Small intestine (tissue), 16 donors: ENCODE data around the gene MYH8. TPM values are rescaled to one million over a fixed set of nuclear protein-coding genes. Genes with fewer than 3 reads are reported as not detected.

Source experiments
- DNase-seq, 2 donors: peaks; one replicate each; pipeline versions ENCODE4 v3.0.0 to v3.0.0-alpha.2; 2013
- FAIRE-seq: peaks from 2 replicates; lab custom pipeline; 2012; peaks lifted over from hg19 to GRCh38; lab: Jason Lieb, UNC
- H3K27ac ChIP-seq, 3 donors: one replicate each; pipeline ENCODE4 v1.5.1; 2013; ENCODE audit warnings: low read length in 2 of 3, mild to moderate bottlenecking in 2 of 3, control low read depth in 1 of 3, inconsistent platforms in 1 of 3, low read depth in 1 of 3, moderate library complexity in 1 of 3
- H3K27me3 ChIP-seq, 3 donors: one replicate each; pipeline ENCODE4 v1.6.1; 2013; ENCODE audit warnings: low read length in 3 of 3, inconsistent platforms in 1 of 3; ENCODE audit not compliant: control insufficient read depth in 3 of 3, insufficient read depth in 3 of 3
- H3K36me3 ChIP-seq, 3 donors: one replicate each; pipeline ENCODE4 v1.6.1; 2013; ENCODE audit warnings: low read length in 3 of 3, inconsistent platforms in 1 of 3, low read depth in 1 of 3, mild to moderate bottlenecking in 1 of 3, moderate library complexity in 1 of 3; ENCODE audit not compliant: control insufficient read depth in 3 of 3, insufficient read depth in 2 of 3
- H3K4me1 ChIP-seq, 3 donors: one replicate each; pipeline ENCODE4 v1.6.1; 2013; ENCODE audit warnings: low read length in 2 of 3, inconsistent platforms in 1 of 3, low read depth in 1 of 3, mild to moderate bottlenecking in 1 of 3, moderate library complexity in 1 of 3; ENCODE audit not compliant: control insufficient read depth in 3 of 3, insufficient read depth in 2 of 3
- H3K4me3 ChIP-seq, 3 donors: one replicate each; pipeline ENCODE4 v1.5.1; 2013; ENCODE audit warnings: low read length in 3 of 3, control low read depth in 1 of 3, inconsistent platforms in 1 of 3, low read depth in 1 of 3, mild to moderate bottlenecking in 1 of 3, moderate library complexity in 1 of 3
- H3K9me3 ChIP-seq, 2 donors: one replicate each; pipeline ENCODE4 v1.6.1; 2013; ENCODE audit warnings: low read depth in 1 of 2, low read length in 1 of 2; ENCODE audit not compliant: control insufficient read depth in 2 of 2, insufficient read depth in 1 of 2
- WGBS, 3 donors: extraction: QIAGEN DNeasy Blood & Tissue Kit; methylation state at CpG; one replicate each; pipeline ENCODE4 v1.1.7; 2013; 5-methylcytosine and 5-hydroxymethylcytosine counted together
- long read RNA-seq, 10 donors: transcript quantifications; one replicate each; lab custom pipeline, GENCODE V29; 2026
- polyA plus RNA-seq, 4 donors: library from polyadenylated mRNA; stranded (reverse) in 3 of 4; unstranded in 1 of 4; fragments of 200-250 nt in 3 of 4; fragments of 120-200 nt in 1 of 4; gene quantifications; one replicate each; pipeline versions ENCODE4 v1.2.1 to v1.2.3, GENCODE V29; 2013
- donor health status: healthy with polysubstance abuse.
- donor health status: control.
- donor health status: control.
- donor health status: Bipolar disorder and iron deficiency.
- donor health status: healthy.

Gene MYH8
- polyA plus RNA-seq: 1 to 10 TPM in 1 of 4 donors, not detected in 3; 5.0 TPM
- long read RNA-seq, donor 1: 0 reads
- long read RNA-seq, donor 2: 0 reads
- long read RNA-seq, donor 3: 0 reads
- long read RNA-seq, donor 4: 0 reads
- long read RNA-seq, donor 5, partial matches to known transcripts: 25 of 25 reads
- long read RNA-seq, donor 5, other reads (novel, unspliced or antisense): 0 of 25 reads
- long read RNA-seq, donor 6: 0 reads
- long read RNA-seq, donor 7: 0 reads
- long read RNA-seq, donor 8, partial matches to known transcripts: 96 of 96 reads
- long read RNA-seq, donor 8, other reads (novel, unspliced or antisense): 0 of 96 reads
- long read RNA-seq, donor 9: 0 reads
- long read RNA-seq, donor 10: 0 reads

DNA sequence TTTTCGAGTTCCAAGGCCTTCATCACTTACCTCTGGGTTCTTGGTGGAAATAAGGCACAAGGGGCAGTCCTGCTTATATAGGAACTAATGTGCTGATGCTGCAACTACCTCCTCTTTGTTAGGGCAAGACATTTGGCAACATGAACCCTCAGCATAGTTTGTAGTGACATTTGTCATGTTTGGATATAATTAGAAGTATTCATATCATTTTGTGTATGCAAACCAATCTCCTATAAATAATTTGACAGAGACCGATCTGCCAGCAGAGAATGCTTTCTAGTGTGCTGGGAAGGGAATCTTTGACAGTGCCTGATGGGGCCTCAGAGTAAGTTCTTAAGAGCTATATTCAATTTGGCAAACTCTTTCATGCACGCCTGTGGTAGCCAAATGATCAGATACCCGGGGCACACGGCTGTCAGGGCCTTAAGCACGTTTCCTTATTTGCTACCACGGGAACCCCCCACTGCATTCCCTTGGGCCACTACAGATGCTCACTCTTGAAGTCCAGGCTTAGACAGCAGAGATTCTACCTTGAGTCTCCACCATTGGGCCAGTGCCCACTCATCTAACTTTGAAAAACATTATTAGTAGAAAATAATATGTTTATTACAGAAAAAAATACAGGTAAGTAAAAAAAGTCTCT lies at the start of gene MYH8:
Gene MYH8, minus strand, starts transcription at position 51 of the 643 bp plus-strand sequence. CDS start 1,723 bp downstream, outside the sequence.
- Histone ChIP-seq H3K4me3 (no peak within 1 kb of the TSS), H3K9me3 (no peaks in the 10 kb centered on the region), H3K4me1 (no peaks in the 10 kb centered on the region), H3K27ac (no peak within 1 kb of the TSS), H3K27me3 (no peaks in the 10 kb centered on the region), H3K36me3 (no peaks in the 10 kb centered on the region)
- whole genome bisulfite sequencing, 3 donors: 77 to 90% (median 79%) methylated on average over 7 of the region's 7 CpGs
- FAIRE-seq: no peak
- DNase-seq: no peak

DNA sequence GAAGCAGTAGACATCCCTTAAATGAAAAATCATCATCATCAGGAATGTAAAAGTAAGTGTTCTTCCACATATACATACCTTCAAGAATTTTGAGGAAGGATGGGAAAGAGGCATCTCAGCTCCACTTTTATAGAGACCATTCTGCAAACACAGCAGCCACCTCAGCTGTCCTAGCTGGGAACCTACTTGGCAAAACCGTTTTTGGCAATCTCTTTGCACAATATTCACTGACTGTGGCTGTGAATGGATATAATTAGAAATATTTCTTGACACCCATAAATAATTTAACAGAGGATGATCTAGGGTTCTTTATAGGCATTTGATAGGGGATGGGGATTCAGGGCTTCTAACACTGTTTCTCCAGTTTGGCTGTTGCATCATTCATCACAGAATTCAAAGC lies 47.7 kb upstream of the MYH8 start, which contains the start of gene MYH4:
Gene MYH4, minus strand, starts transcription at position 101 of the 400 bp plus-strand sequence. CDS start 2,814 bp downstream, outside the sequence.
- no peak within 1 kb of the TSS for H3K27ac ChIP-seq
- FAIRE-seq (no peak), DNase-seq (no peak)
- no peaks in the 10 kb centered on the region for H3K9me3 ChIP-seq
- H3K36me3 ChIP-seq: no peaks in the 10 kb centered on the region
- no peaks in the 10 kb centered on the region for H3K27me3 ChIP-seq
- H3K4me3 ChIP-seq: no peak within 1 kb of the TSS
- 65 to 75% (median 67%) methylated on average over 1 of the region's 1 CpG for WGBS, 3 donors
- H3K4me1 ChIP-seq: no peaks in the 10 kb centered on the region

DNA sequence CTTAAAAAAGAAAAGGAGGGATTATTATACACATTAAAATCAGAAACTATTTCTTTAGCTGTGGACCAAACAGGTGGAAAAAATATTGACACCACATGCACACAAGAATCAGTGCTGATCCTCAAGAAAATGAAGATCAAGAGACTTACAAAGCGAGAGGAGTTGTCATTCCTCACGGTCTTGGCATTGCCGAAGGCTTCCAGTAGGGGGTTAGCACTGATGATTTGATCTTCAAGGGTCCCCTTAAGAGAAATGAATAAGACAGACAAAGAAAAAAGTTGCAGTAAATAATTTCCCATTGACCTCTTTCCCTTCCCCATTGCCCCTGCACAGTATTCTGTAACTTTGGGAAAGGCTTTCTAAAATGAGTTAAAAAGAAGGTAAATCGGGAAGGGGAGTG lies 41.7 kb upstream of the MYH8 start:
- H3K27ac ChIP-seq: no peak overlapping the region
- no peaks in the 10 kb centered on the region for H3K9me3 ChIP-seq
- 83 to 91% (median 90%) methylated on average over 4 of the region's 4 CpGs for WGBS, 3 donors
- no peaks in the 10 kb centered on the region for H3K4me1 ChIP-seq
- no peaks in the 10 kb centered on the region for H3K36me3 ChIP-seq
- FAIRE-seq (no peak), DNase-seq (no peak)
- no peaks in the 10 kb centered on the region for H3K27me3 ChIP-seq
- no peak overlapping the region for H3K4me3 ChIP-seq

DNA sequence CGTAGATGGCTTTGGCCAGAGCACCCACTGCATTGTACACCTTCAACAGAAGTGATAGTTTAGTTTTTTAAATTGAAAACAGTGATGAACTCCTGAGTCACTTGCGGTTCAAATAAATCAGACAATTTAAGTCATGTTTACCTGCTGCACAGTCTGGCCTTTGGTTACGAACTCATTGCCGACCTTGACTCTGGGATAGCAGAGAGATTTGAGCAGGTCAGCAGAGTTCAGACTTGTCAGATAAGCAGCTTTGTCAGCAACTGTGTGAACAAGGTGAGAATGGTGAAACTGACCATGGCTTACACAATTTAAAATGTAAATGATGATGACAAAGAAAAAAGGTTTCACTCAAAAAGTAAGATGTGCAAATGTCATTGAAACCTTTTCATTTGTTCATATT lies 38.3 kb upstream of the MYH8 start:
- Histone ChIP-seq H3K27ac (no peak overlapping the region), H3K4me3 (no peak overlapping the region), H3K4me1 (no peaks in the 10 kb centered on the region), H3K27me3 (no peaks in the 10 kb centered on the region), H3K9me3 (no peaks in the 10 kb centered on the region), H3K36me3 (no peaks in the 10 kb centered on the region)
- FAIRE-seq: no peak
- 63 to 77% (median 70%) methylated on average over 4 of the region's 4 CpGs for WGBS, 3 donors
- DNase-seq: peak in 1 of 2 donors; percentile 33

DNA sequence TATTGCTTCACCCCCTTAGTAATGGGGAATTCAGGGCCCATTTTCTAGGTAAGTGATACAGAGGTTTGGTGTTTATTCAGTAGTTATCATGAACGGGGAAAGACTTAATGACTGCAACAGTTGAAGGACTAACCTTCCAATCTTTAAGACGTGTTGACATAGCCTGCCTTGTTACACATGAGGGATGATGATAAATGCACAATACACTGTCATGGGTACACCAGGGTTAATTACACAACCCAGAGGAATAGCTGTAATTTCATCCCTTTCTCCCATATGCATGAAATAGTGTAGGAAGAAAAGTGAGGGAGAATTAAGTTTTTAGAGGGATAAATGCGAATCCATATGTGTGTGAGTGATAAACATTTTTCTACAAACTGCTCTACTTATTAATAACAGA lies 37.0 kb upstream of the MYH8 start:
- no peaks in the 10 kb centered on the region for H3K27me3 ChIP-seq
- peak in 1 of 2 donors; percentile 17 for DNase-seq
- H3K4me1 ChIP-seq: no peaks in the 10 kb centered on the region
- H3K27ac ChIP-seq: no peak overlapping the region
- no peaks in the 10 kb centered on the region for H3K9me3 ChIP-seq
- no peak for FAIRE-seq
- H3K4me3 ChIP-seq: no peak overlapping the region
- H3K36me3 ChIP-seq: no peaks in the 10 kb centered on the region
- WGBS, 3 donors: 41 to 64% (median 47%) methylated on average over 3 of the region's 3 CpGs

DNA sequence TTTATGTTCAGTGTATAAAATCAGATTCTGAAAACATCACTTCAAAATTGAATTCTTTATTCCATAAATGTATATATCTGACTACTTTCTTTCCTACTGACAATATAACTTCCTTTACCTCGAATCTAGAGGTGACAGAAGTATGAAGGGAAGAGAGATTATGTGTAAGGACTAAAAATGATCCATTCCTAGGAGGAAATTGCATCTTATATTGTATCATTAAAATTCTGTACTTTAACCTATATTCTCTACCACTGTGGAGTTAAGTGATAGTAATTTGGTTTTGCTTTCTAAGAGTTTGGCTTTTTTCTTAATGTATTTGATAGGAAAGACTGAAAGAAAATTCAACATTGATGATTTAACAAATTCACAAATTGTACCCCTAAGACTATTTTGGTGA lies 36.2 kb upstream of the MYH8 start:
- Histone ChIP-seq H3K27me3 (no peaks in the 10 kb centered on the region), H3K27ac (no peak overlapping the region), H3K4me1 (no peaks in the 10 kb centered on the region), H3K36me3 (no peaks in the 10 kb centered on the region), H3K4me3 (no peak overlapping the region), H3K9me3 (no peaks in the 10 kb centered on the region)
- 5 to 37% (median 9%) methylated on average over 1 of the region's 1 CpG for WGBS, 3 donors
- DNase-seq (no peak), FAIRE-seq (no peak)

DNA sequence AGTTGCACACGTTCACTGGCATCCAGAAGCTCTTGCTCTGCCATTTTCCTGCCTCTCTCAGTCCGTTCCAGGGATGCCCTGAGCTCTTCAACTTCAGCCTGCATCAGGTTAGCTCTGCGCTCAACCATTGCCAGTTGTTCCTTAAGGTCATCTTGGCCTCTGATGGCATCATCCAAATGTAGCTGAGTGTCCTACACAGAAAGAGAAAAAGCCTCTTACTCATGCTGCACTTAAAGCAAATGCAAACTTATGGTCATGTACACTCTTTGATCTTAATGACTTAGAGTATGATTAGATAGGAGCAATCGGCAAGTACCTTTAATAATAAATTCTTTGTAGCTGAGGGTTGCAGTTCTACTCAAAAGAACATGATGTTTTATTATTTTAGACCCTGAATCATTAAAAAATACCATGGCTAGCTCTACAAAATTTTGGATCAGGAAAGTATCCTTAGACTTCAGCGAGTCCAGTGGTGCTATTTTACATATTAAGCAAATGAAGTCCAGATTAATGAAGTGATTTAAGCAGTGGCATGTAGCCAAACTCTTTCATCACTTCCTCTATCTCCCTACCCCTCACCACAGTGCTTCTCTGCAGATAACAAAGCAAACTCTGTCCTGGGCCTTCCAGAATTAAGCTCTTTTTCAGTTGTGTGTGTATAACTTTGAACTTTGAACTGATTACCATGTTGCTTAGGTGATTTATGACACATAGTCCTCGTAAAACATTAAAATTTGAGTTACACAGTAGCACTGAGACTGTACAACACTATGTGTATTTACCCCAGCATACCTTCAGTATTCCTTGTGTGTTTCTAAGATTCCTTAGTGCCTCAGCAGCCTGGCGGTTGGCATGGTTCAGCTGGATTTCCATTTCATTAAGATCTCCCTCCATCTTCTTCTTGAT lies 25.5 kb upstream of the MYH8 start:
- H3K4me3 ChIP-seq: no peak overlapping the region
- H3K36me3 ChIP-seq: no peaks in the 10 kb centered on the region
- FAIRE-seq (no peak), DNase-seq (peak; percentile 90)
- H3K4me1 ChIP-seq: peaks cover 0 to 19% (median 2%) of the 10 kb centered on the region in 3 donors
- H3K27ac ChIP-seq: peak overlapping the region in 2 of 3 donors; percentile 3 to 11
- WGBS, 3 donors: 10 to 56% (median 24%) methylated on average over 7 of the region's 7 CpGs
- no peaks in the 10 kb centered on the region for H3K9me3 ChIP-seq
- H3K27me3 ChIP-seq: no peaks in the 10 kb centered on the region

DNA sequence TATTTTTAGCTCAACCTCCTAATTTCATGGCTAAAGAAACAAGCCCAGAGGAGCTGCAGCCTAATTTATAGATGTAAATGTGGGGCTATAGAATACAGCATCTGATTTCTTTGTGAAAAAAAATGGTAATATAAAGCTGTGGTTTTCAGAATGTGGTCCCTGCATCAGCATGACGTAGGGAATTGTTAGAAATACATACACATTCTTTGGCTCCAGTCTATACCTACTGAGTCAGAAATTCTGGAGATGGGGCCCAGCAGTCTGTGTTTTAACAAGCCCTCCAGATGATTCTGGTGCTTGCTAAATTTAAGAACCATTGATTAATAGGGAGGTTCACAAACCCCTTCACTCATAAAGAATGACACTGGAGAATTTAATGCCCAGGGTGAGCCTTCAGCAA lies 18.1 kb upstream of the MYH8 start:
- H3K9me3 ChIP-seq: peaks cover 0 to 3% of the 10 kb centered on the region in 2 donors
- H3K4me3 ChIP-seq: no peak overlapping the region
- peaks cover 0 to 2% (median 0%) of the 10 kb centered on the region in 3 donors for H3K4me1 ChIP-seq
- DNase-seq: no peak
- no peak overlapping the region for H3K27ac ChIP-seq
- H3K27me3 ChIP-seq: no peaks in the 10 kb centered on the region
- H3K36me3 ChIP-seq: no peaks in the 10 kb centered on the region
- FAIRE-seq: no peak
- WGBS, 3 donors: 64 to 78% (median 70%) methylated on average over 1 of the region's 1 CpG
